Glutamatergic neuron (in vitro differentiated cells): ENCODE measurements around the gene ATP11A. TPM values are rescaled to one million over a fixed set of nuclear protein-coding genes. Genes with fewer than 3 reads are reported as not detected.
"Not testable (repeated sequence)": the region's sequence is repeated elsewhere in the genome, so short reads cannot be mapped to it uniquely, and the experiment has no call there.

Experiments used
- DNase-seq: peaks from one replicate; pipeline ENCODE4 v3.0.0; 2022
- H3K27ac Mint-ChIP-seq: one replicate; pipeline ENCODE4 v1.8.0; 2020; ENCODE audit warnings: mild to moderate bottlenecking, mixed read lengths, inconsistent platforms; ENCODE audit not compliant: unreplicated experiment
- H3K27me3 Mint-ChIP-seq: one replicate; pipeline ENCODE4 v1.8.0; 2020; ENCODE audit warnings: mild to moderate bottlenecking, moderate library complexity, mixed read lengths, inconsistent platforms; ENCODE audit not compliant: unreplicated experiment
- H3K36me3 Mint-ChIP-seq: one replicate; pipeline ENCODE4 v1.8.0; 2020; ENCODE audit warnings: mild to moderate bottlenecking, mixed read lengths, inconsistent platforms; ENCODE audit not compliant: unreplicated experiment
- H3K4me1 Mint-ChIP-seq: one replicate; pipeline ENCODE4 v1.8.0; 2020; ENCODE audit warnings: mild to moderate bottlenecking, low read depth, mixed read lengths, inconsistent platforms; ENCODE audit not compliant: unreplicated experiment
- H3K4me3 Mint-ChIP-seq: one replicate; pipeline ENCODE4 v1.8.0; 2020; ENCODE audit warnings: mild to moderate bottlenecking, mixed read lengths, inconsistent platforms; ENCODE audit not compliant: unreplicated experiment
- H3K9me3 Mint-ChIP-seq: one replicate; pipeline ENCODE4 v1.8.0; 2020; ENCODE audit warnings: mild to moderate bottlenecking, moderate library complexity, mixed read lengths, inconsistent platforms; ENCODE audit not compliant: unreplicated experiment
- CTCF ChIP-seq: fragments of 200-600 bp; sonication (generic); IDR thresholded peaks from one replicate; pipeline ENCODE4 v1.5.0; 2021; ENCODE audit not compliant: partially characterized antibody, unreplicated experiment
- total RNA-seq: library from RNA; stranded (reverse); fragmentation: NEBNext Ultra II Directional; extraction: Animal tissue kit (Norgen Biotek cat#: 25700); gene quantifications from one replicate; pipeline ENCODE4 v1.2.1, GENCODE V29; 2021; ENCODE audit not compliant: unreplicated experiment

ATP11A gene
- total RNA-seq, 1 donor from 2014 or later: 127 TPM

GRCh38 chr13:112869202-112870050 is 179.6 kb downstream of the ATP11A start:
- no peak overlapping the region for H3K4me3 Mint-ChIP-seq
- H3K27ac Mint-ChIP-seq: no peak overlapping the region
- peaks cover 15% of the 10 kb centered on the region for H3K36me3 Mint-ChIP-seq
- TF ChIP-seq CTCF: no peak
- H3K9me3 Mint-ChIP-seq: peaks cover 19% of the 10 kb centered on the region
- DNase-seq: no peak
- H3K4me1 Mint-ChIP-seq: peaks cover 12% of the 10 kb centered on the region
- H3K27me3 Mint-ChIP-seq: peaks cover 9% of the 10 kb centered on the region

- peaks cover 12% of the 10 kb centered on the region for H3K4me1 Mint-ChIP-seq
- TF ChIP-seq CTCF: no peak
- peaks cover 10% of the 10 kb centered on the region for H3K27me3 Mint-ChIP-seq
- H3K36me3 Mint-ChIP-seq: peaks cover 15% of the 10 kb centered on the region
- H3K9me3 Mint-ChIP-seq: peaks cover 19% of the 10 kb centered on the region
- H3K27ac Mint-ChIP-seq: no peak overlapping the region
- DNase-seq: no peak
- H3K4me3 Mint-ChIP-seq: no peak overlapping the region
These were observed 180.2 kb downstream of the ATP11A start for GRCh38 chr13:112870051-112870331.

GRCh38 chr13:112870737-112871287 is 181.0 kb downstream of the ATP11A start:
- no peak overlapping the region for H3K27ac Mint-ChIP-seq
- peaks cover 18% of the 10 kb centered on the region for H3K4me1 Mint-ChIP-seq
- H3K9me3 Mint-ChIP-seq: peaks cover 24% of the 10 kb centered on the region
- no peak for TF ChIP-seq CTCF
- DNase-seq: no peak
- H3K4me3 Mint-ChIP-seq: no peak overlapping the region
- H3K36me3 Mint-ChIP-seq: peaks cover 14% of the 10 kb centered on the region
- H3K27me3 Mint-ChIP-seq: peaks cover 15% of the 10 kb centered on the region

- Mint-ChIP-seq H3K36me3 (peaks cover 7% of the 10 kb centered on the region), H3K27me3 (peaks cover 13% of the 10 kb centered on the region), H3K9me3 (peaks cover 24% of the 10 kb centered on the region), H3K27ac (no peak overlapping the region), H3K4me1 (peaks cover 15% of the 10 kb centered on the region), H3K4me3 (no peak overlapping the region)
- DNase-seq: no peak
- no peak for TF ChIP-seq CTCF
These were observed 181.9 kb downstream of the ATP11A start for GRCh38 chr13:112871742-112872141.

GRCh38 chr13:112872657-112873631 is 183.1 kb downstream of the ATP11A start:
- H3K36me3 Mint-ChIP-seq, DNase-seq: not testable (repeated sequence)
- Mint-ChIP-seq H3K27me3 (peaks cover 13% of the 10 kb centered on the region), H3K4me1 (peaks cover 15% of the 10 kb centered on the region), H3K4me3 (peak overlapping the region; percentile 1), H3K9me3 (peaks cover 21% of the 10 kb centered on the region), H3K27ac (peak overlapping the region; percentile 50)
